Sigmoid colon (tissue), 3 donors: ENCODE data around the gene RABGAP1L.

Experiments
- CTCF ChIP-seq, 4 experiments: fragments of 450-650 bp in 3 of 4; fragments of 200-600 bp in 1 of 4; IDR thresholded peaks; one replicate each; pipeline ENCODE4 v1.5.1; 2016 to 2019; ENCODE audit warnings: antibody characterized with exemption in 4 of 4, mild to moderate bottlenecking in 3 of 4, moderate library complexity in 2 of 4
- POLR2A ChIP-seq, 2 donors: fragments of 450-650 bp; IDR thresholded peaks; one replicate each; pipeline ENCODE4 v1.6.1; 2016; ENCODE audit warnings: antibody characterized with exemption in 2 of 2, mild to moderate bottlenecking in 2 of 2, moderate library complexity in 2 of 2

GRCh38 chr1:174797398-174797797 is 638.1 kb downstream of the RABGAP1L start:
- no peak for TF ChIP-seq CTCF (IDR thresholded peaks at IDR 0.05)
- TF ChIP-seq POLR2A (IDR thresholded peaks at IDR 0.05) = no peak
